Neural progenitor cell (in vitro differentiated cells): ENCODE measurements around the gene DVL2.

Experiments
- CTCF ChIP-seq: fragments of 200-600 bp; sonication (generic); IDR thresholded peaks from 2 replicates; pipeline ENCODE4 v1.5.1; 2017; ENCODE audit warnings: antibody characterized with exemption, mild to moderate bottlenecking
- EZH2 ChIP-seq: fragments of 200-600 bp; sonication (generic); IDR thresholded peaks from 2 replicates; pipeline ENCODE4 v1.6.1; 2017; ENCODE audit warnings: antibody characterized with exemption, mild to moderate bottlenecking, moderate library complexity
- EZH2phosphoT487 ChIP-seq: fragments of 200-600 bp; sonication (generic); IDR thresholded peaks from 2 replicates; pipeline ENCODE4 v1.6.1; 2017; ENCODE audit warnings: antibody characterized with exemption

GRCh38 chr17:7177954-7178477 lies 56.3 kb downstream of the DVL2 start:
- no peak for TF ChIP-seq EZH2
- no peak for TF ChIP-seq CTCF
- no peak for TF ChIP-seq EZH2phosphoT487
